Astrocyte (in vitro differentiated cells and primary cell): ENCODE results near the gene KL. TPM values are rescaled to one million over a fixed set of nuclear protein-coding genes. Genes with fewer than 3 reads are reported as not detected.

Experiments used
- DNase-seq: peaks from one replicate; pipeline ENCODE4 v3.0.0-alpha.2; 2010; ENCODE audit warnings: low read depth
- FAIRE-seq: peaks from 2 replicates; lab custom pipeline; 2011; peaks lifted over from hg19 to GRCh38; lab: Jason Lieb, UNC
- H2AFZ ChIP-seq: 2 replicates; pipeline ENCODE4 v1.6.0; 2012; ENCODE audit warnings: low read depth, low read length, inconsistent platforms
- H3K27ac ChIP-seq: 2 replicates; pipeline ENCODE4 v1.5.1; 2011; ENCODE audit warnings: low read depth, low read length, inconsistent platforms
- H3K27me3 ChIP-seq: 2 replicates; pipeline ENCODE4 v1.6.0; 2011; ENCODE audit warnings: low read length, inconsistent platforms; ENCODE audit not compliant: insufficient read depth
- H3K36me3 ChIP-seq: 2 replicates; pipeline ENCODE4 v1.5.1; 2011; ENCODE audit warnings: low read length, inconsistent platforms; ENCODE audit not compliant: insufficient read depth
- H3K4me1 ChIP-seq: 2 replicates; pipeline ENCODE4 v1.5.1; 2011; ENCODE audit warnings: low read length, inconsistent platforms; ENCODE audit not compliant: insufficient read depth
- H3K4me2 ChIP-seq: 2 replicates; pipeline ENCODE4 v1.6.0; 2012; ENCODE audit warnings: low read length, inconsistent platforms
- H3K4me3 ChIP-seq: 2 replicates; pipeline ENCODE4 v1.5.1; 2011; ENCODE audit warnings: low read depth, mild to moderate bottlenecking, low read length, inconsistent platforms; ENCODE audit not compliant: insufficient read depth
- H3K79me2 ChIP-seq: 2 replicates; pipeline ENCODE4 v1.6.0; 2012; ENCODE audit warnings: mild to moderate bottlenecking, low read length, inconsistent platforms; ENCODE audit not compliant: insufficient read depth
- H3K9ac ChIP-seq: 2 replicates; pipeline ENCODE4 v1.6.0; 2012; ENCODE audit warnings: mild to moderate bottlenecking, low read length, inconsistent platforms
- H3K9me3 ChIP-seq: 2 replicates; pipeline ENCODE4 v1.5.1; 2012; ENCODE audit warnings: low read depth, mild to moderate bottlenecking, low read length, inconsistent platforms; ENCODE audit not compliant: insufficient read depth
- H4K20me1 ChIP-seq: 2 replicates; pipeline ENCODE4 v1.6.0; 2012; ENCODE audit warnings: low read length, inconsistent platforms; ENCODE audit not compliant: insufficient read depth
- H3K27ac Mint-ChIP-seq: one replicate; pipeline ENCODE4 v1.8.0; 2021; ENCODE audit warnings: mild to moderate bottlenecking, mixed read lengths; ENCODE audit not compliant: unreplicated experiment
- H3K27me3 Mint-ChIP-seq: one replicate; pipeline ENCODE4 v1.8.0; 2021; ENCODE audit warnings: low read depth, mixed read lengths; ENCODE audit not compliant: unreplicated experiment
- H3K36me3 Mint-ChIP-seq: one replicate; pipeline ENCODE4 v1.8.0; 2021; ENCODE audit warnings: low read depth, mixed read lengths; ENCODE audit not compliant: unreplicated experiment
- H3K4me1 Mint-ChIP-seq: one replicate; pipeline ENCODE4 v1.8.0; 2021; ENCODE audit warnings: low read depth, mixed read lengths; ENCODE audit not compliant: unreplicated experiment
- H3K4me3 Mint-ChIP-seq: one replicate; pipeline ENCODE4 v1.8.0; 2021; ENCODE audit warnings: mild to moderate bottlenecking, moderate library complexity, mixed read lengths; ENCODE audit not compliant: unreplicated experiment
- H3K9me3 Mint-ChIP-seq: one replicate; pipeline ENCODE4 v1.8.0; 2021; ENCODE audit warnings: mild to moderate bottlenecking, mixed read lengths; ENCODE audit not compliant: unreplicated experiment
- EZH2 ChIP-seq: IDR thresholded peaks from 2 replicates; pipeline ENCODE4 v1.6.1; 2012; ENCODE audit warnings: mild to moderate bottlenecking, low read length, inconsistent platforms; ENCODE audit not compliant: insufficient read depth
- total RNA-seq: library from RNA; stranded (reverse); gene quantifications from 2 replicates; pipeline ENCODE4 v1.2.1, GENCODE V29; 2021
- TF ChIP-seq, protein P1 (sequence below): IDR thresholded peaks from 2 replicates; pipeline ENCODE4 v1.5.1; 2011; ENCODE audit warnings: low read depth, mild to moderate bottlenecking, inconsistent platforms, low read length, moderate library complexity; ENCODE audit not compliant: insufficient read depth

The KL gene
- total RNA-seq, 1 donor from 2014 or later: 0.07 TPM

DNA sequence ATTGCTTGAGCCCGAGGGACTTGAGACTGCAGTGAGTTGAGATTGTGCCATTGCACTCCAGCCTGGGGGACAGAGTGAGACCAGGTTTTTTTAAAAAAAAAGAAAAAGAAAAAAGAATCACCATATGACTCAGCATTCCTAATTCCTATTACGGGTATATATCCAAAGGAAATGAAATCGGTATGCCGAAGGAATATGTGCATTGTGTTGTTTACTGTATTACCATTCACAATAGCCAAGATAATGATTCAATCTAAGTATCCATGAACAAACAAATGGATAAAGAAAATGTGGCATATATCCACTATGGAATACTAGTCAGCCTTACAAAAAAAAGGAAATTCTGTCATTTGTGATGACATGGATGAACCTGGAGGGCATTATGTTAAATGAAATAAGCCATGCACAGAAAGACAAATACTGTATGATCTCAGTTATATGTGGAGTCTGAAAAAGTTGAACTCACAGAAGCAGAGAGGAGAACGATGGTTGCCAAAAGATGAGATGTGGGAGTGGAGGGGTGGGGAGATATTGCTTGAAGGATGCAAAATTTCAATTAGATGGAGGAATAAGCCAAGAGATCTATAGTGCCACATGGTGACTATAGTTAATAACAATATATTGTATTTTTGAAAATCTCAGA is 4.3 kb upstream of the KL start:
- H3K27me3 ChIP-seq: peaks cover 20% of the 10 kb centered on the region
- FAIRE-seq (no peak), DNase-seq (no peak)
- no peaks in the 10 kb centered on the region for H3K79me2 ChIP-seq
- H3K4me3 ChIP-seq: no peak overlapping the region
- Mint-ChIP-seq H3K4me3 (no peak overlapping the region), H3K27me3 (peaks cover 24% of the 10 kb centered on the region), H3K27ac (no peak overlapping the region), H3K9me3 (peaks cover 18% of the 10 kb centered on the region), H3K36me3 (peaks cover 2% of the 10 kb centered on the region), H3K4me1 (peaks cover 4% of the 10 kb centered on the region)
- H3K9ac ChIP-seq: no peak overlapping the region
- H3K4me1 ChIP-seq: peaks cover 7% of the 10 kb centered on the region
- no peak overlapping the region for H2AFZ ChIP-seq
- TF ChIP-seq EZH2: no peak
- TF ChIP-seq, protein P1, sequence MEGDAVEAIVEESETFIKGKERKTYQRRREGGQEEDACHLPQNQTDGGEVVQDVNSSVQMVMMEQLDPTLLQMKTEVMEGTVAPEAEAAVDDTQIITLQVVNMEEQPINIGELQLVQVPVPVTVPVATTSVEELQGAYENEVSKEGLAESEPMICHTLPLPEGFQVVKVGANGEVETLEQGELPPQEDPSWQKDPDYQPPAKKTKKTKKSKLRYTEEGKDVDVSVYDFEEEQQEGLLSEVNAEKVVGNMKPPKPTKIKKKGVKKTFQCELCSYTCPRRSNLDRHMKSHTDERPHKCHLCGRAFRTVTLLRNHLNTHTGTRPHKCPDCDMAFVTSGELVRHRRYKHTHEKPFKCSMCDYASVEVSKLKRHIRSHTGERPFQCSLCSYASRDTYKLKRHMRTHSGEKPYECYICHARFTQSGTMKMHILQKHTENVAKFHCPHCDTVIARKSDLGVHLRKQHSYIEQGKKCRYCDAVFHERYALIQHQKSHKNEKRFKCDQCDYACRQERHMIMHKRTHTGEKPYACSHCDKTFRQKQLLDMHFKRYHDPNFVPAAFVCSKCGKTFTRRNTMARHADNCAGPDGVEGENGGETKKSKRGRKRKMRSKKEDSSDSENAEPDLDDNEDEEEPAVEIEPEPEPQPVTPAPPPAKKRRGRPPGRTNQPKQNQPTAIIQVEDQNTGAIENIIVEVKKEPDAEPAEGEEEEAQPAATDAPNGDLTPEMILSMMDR: no peak
- no peaks in the 10 kb centered on the region for H3K9me3 ChIP-seq
- H3K4me2 ChIP-seq: no peak overlapping the region
- no peaks in the 10 kb centered on the region for H3K36me3 ChIP-seq
- no peaks in the 10 kb centered on the region for H4K20me1 ChIP-seq
- no peak overlapping the region for H3K27ac ChIP-seq

DNA sequence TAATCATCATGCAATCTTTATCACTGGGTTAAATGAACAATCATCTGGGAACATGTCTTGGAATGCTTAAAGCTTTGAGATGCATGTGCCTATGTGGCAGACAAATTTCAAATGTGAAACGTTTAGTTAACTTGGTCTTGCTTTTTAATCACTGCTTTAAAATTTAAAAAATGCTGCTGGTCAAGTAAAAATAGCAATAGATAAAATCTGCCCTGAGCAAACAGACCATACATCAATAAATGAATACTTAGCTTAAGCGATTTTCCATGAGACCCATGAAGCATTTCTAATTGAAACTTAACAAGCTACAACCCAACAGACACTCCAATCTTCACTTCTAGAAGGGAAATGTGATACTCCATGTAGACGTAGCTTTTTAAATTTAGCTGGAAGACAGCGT is 1.9 kb upstream of the KL start:
- no peak overlapping the region for H3K27ac Mint-ChIP-seq
- peak; percentile 47 for DNase-seq
- Histone ChIP-seq H3K27me3 (peaks cover 31% of the 10 kb centered on the region), H3K79me2 (no peaks in the 10 kb centered on the region), H3K4me2 (no peak overlapping the region), H3K27ac (no peak overlapping the region), H3K9ac (no peak overlapping the region), H4K20me1 (no peaks in the 10 kb centered on the region), H3K9me3 (no peaks in the 10 kb centered on the region), H3K4me1 (peaks cover 7% of the 10 kb centered on the region), H3K36me3 (no peaks in the 10 kb centered on the region), H2AFZ (no peak overlapping the region), H3K4me3 (no peak overlapping the region)
- no peaks in the 10 kb centered on the region for H3K4me1 Mint-ChIP-seq
- no peak overlapping the region for H3K4me3 Mint-ChIP-seq
- H3K36me3 Mint-ChIP-seq: peaks cover 2% of the 10 kb centered on the region
- TF ChIP-seq, protein P1: no peak
- no peak for TF ChIP-seq EZH2
- H3K9me3 Mint-ChIP-seq: peaks cover 6% of the 10 kb centered on the region
- peaks cover 44% of the 10 kb centered on the region for H3K27me3 Mint-ChIP-seq
- FAIRE-seq: no peak

DNA sequence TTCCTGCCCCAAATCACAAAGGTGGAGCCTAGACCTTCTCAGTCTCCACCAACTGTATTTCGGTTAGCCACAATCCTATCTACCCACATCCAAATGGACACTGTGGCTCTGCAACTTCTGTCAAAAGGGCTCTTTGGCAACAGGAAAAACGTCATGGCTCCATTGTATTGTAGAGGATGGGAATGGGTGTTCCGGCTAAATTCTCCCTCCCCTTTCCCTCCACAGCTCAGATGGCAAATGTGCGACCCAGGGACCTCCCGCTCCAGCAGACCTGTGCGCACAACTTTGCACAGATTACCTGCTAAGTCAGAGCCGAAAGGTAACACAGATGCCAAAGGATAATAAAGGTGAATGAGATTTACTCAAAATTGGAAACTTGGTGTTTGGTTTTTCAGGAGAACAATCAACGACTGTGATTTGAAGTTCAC is 968 bp upstream of the KL start:
- Histone ChIP-seq H3K9me3 (no peaks in the 10 kb centered on the region), H3K4me1 (peaks cover 7% of the 10 kb centered on the region), H3K36me3 (no peaks in the 10 kb centered on the region), H3K4me2 (no peak overlapping the region), H3K9ac (no peak overlapping the region), H3K27ac (no peak overlapping the region), H3K79me2 (no peaks in the 10 kb centered on the region), H3K27me3 (peaks cover 40% of the 10 kb centered on the region), H2AFZ (no peak overlapping the region), H3K4me3 (no peak overlapping the region), H4K20me1 (no peaks in the 10 kb centered on the region)
- FAIRE-seq: no peak
- TF ChIP-seq EZH2: no peak
- TF ChIP-seq, protein P1: no peak
- H3K27me3 Mint-ChIP-seq: peaks cover 53% of the 10 kb centered on the region
- peaks cover 15% of the 10 kb centered on the region for H3K9me3 Mint-ChIP-seq
- no peak for DNase-seq
- no peak overlapping the region for H3K4me3 Mint-ChIP-seq
- H3K4me1 Mint-ChIP-seq: no peaks in the 10 kb centered on the region
- H3K36me3 Mint-ChIP-seq: peaks cover 2% of the 10 kb centered on the region
- no peak overlapping the region for H3K27ac Mint-ChIP-seq
